ENCODE results near the gene C14orf180.
"Not testable (repeated sequence)": the region's sequence is repeated elsewhere in the genome, so short reads cannot be mapped to it uniquely, and the experiment has no call there.

C14orf180 gene

GRCh38 chr14:104577847-104578301 lies 1.7 kb upstream of the C14orf180 start:
- TF ChIP-seq ZFX (IDR thresholded peaks at IDR 0.05) (no peak), CTCF (conservative IDR thresholded peaks at IDR 0.05) (no peak)
- no peak overlapping the region for H3K27ac ChIP-seq

GRCh38 chr14:104578321-104578720 lies 1.2 kb upstream of the C14orf180 start:
- TF ChIP-seq CTCF (conservative IDR thresholded peaks at IDR 0.05), result no peak
- no peak for TF ChIP-seq ZFX (IDR thresholded peaks at IDR 0.05)
- no peak overlapping the region for H3K27ac ChIP-seq

GRCh38 chr14:104579939-104580338 lies 375 bp downstream of the C14orf180 start:
- H3K27ac ChIP-seq, result not testable (repeated sequence)

- H3K27ac ChIP-seq, result no peak overlapping the region
- TF ChIP-seq ZFX (IDR thresholded peaks at IDR 0.05), result no peak
- TF ChIP-seq CTCF (conservative IDR thresholded peaks at IDR 0.05), result no peak
These were observed 1.4 kb downstream of the C14orf180 start for GRCh38 chr14:104580961-104581360.

GRCh38 chr14:104581521-104581920 lies 2.0 kb downstream of the C14orf180 start:
- no peak overlapping the region; the same call in 1 of the 2 replicates for H3K27ac ChIP-seq

GRCh38 chr14:104582005-104582404 lies 2.4 kb downstream of the C14orf180 start:
- H3K27ac ChIP-seq, result peak overlapping the region; percentile 14
- TF ChIP-seq ZFX (IDR thresholded peaks at IDR 0.05) (no peak), CTCF (conservative IDR thresholded peaks at IDR 0.05) (no peak)

More at GRCh38 chr14:104581521-104581920, 2.0 kb downstream of the C14orf180 start:
- TF ChIP-seq ZFX (IDR thresholded peaks at IDR 0.05) (no peak), CTCF (conservative IDR thresholded peaks at IDR 0.05) (no peak)

- H3K27ac ChIP-seq, result peak overlapping the region; percentile 14
- TF ChIP-seq CTCF (conservative IDR thresholded peaks at IDR 0.05) (no peak), ZFX (IDR thresholded peaks at IDR 0.05) (no peak)
These were observed 3.1 kb downstream of the C14orf180 start for GRCh38 chr14:104582662-104583061.
